Pancreas (tissue), 10 donors: ENCODE measurements around the gene ARL15. TPM values are rescaled to one million over a fixed set of nuclear protein-coding genes. Genes with fewer than 3 reads are reported as not detected.
A peak's percentile ranks its signal among the peaks of the same experiment; 100 is the strongest.

Source experiments
- ATAC-seq, 4 donors: fragments of 200-7000 bp; cut with Tn5 transposase; one replicate each; pipeline versions ENCODE4 v1.8.0 to v1.9.1; 2020; ENCODE audit warnings: mild to moderate bottlenecking in 4 of 4, moderate library complexity in 4 of 4
- DNase-seq, 6 donors: peaks; one replicate each; pipeline ENCODE4 v3.0.0-alpha.2; 2020
- FAIRE-seq: peaks from 2 replicates; lab custom pipeline; 2012; peaks lifted over from hg19 to GRCh38; lab: Jason Lieb, UNC
- H3K27ac ChIP-seq, 4 donors: fragments of 200-600 bp; sonication (generic); 1 replicate in 3 of 4; 2 replicates in 1 of 4; pipeline versions ENCODE4 v1.5.0 to v1.8.0; 2020
- H3K27me3 ChIP-seq, 4 donors: fragments of 200-600 bp; one replicate each; pipeline ENCODE4 v1.8.0; 2021
- H3K36me3 ChIP-seq, 3 donors: fragments of 200-600 bp; sonication (generic) in 1 of 3; one replicate each; pipeline versions ENCODE4 v1.5.0 to v1.8.0; 2020 to 2021
- H3K4me1 ChIP-seq, 3 donors: fragments of 200-600 bp; one replicate each; pipeline ENCODE4 v1.8.0; 2021
- H3K4me3 ChIP-seq, 4 donors: fragments of 200-600 bp; sonication (generic) in 2 of 4; one replicate each; pipeline versions ENCODE4 v1.5.0 to v1.8.0; 2020 to 2021
- H3K9me3 ChIP-seq, 4 donors: fragments of 200-600 bp; one replicate each; pipeline ENCODE4 v1.8.0; 2021
- CTCF ChIP-seq, 4 donors: fragments of 200-600 bp; sonication (generic) in 3 of 4; IDR thresholded peaks; one replicate each; pipeline versions ENCODE4 v1.5.0 to v1.8.0; 2021; ENCODE audit warnings: antibody characterized with exemption in 4 of 4
- WGBS, 2 donors: extraction: QIAGEN DNeasy Blood & Tissue Kit; methylation state at CpG; one replicate each; pipeline ENCODE4 v1.1.7; 2013; 5-methylcytosine and 5-hydroxymethylcytosine counted together
- intact Hi-C, 3 donors: fragments of 100-400 bp; cut with DNase I; formaldehyde crosslinking; loops; one replicate each; pipeline versions ENCODE4 v1.11.1 to v1.14.2; 2022
- polyA plus RNA-seq, 2 donors: library from polyadenylated mRNA; stranded (reverse); fragments of 200-250 nt; gene quantifications; one replicate each; pipeline ENCODE4 v1.2.3, GENCODE V29; 2013
- total RNA-seq, 6 donors: library from RNA; stranded (reverse); fragmentation: NEBNext Ultra II Directional in 4 of 6; extraction: Animal tissue kit (Norgen Biotek cat#: 25700) in 4 of 6; gene quantifications; one replicate each; pipeline versions ENCODE4 v1.2.1 to v1.2.4, GENCODE V29; 2021 to 2023
- donor health status: healthy with polysubstance abuse.
- donor health status: DM: no; HTN: no; CAD: no; lungs with moderate emphysema.
- donor health status: DM: no; HTN: no; CAD: no.
- donor health status: control.
- donor health status: control.
- donor health status: Bipolar disorder and iron deficiency.
- donor health status: DM: yes; HTN: yes; CAD: no.
- donor health status: DM: no; HTN: no; CAD: no.
- donor health status: DM: no; HTN: no; CAD: no.
- donor health status: DM: yes; HTN: yes; CAD: no.

Gene ARL15
- total and polyA plus RNA-seq, 8 donors, result 3.9 to 14.0 (median 6.7) TPM

- Histone ChIP-seq H3K9me3 (no peaks in the 10 kb centered on the region), H3K36me3 (no peaks in the 10 kb centered on the region), H3K27ac (no peak overlapping the region), H3K27me3 (no peaks in the 10 kb centered on the region), H3K4me1 (no peaks in the 10 kb centered on the region), H3K4me3 (no peak overlapping the region)
- TF ChIP-seq CTCF (IDR thresholded peaks at IDR 0.05), result no peak
- intact Hi-C loops, result no loop called here
- 71 to 75% methylated on average over 6 of the region's 6 CpGs for WGBS, 2 donors
- FAIRE-seq, result no peak
- no peak for DNase-seq
- ATAC-seq, result peak in 1 of 4 donors; percentile 25
Measured at GRCh38 chr5:54148067-54148845, 162.1 kb downstream of the ARL15 start.

- 65 to 69% methylated on average over 1 of the region's 1 CpG for whole genome bisulfite sequencing, 2 donors
- no peak for TF ChIP-seq CTCF (IDR thresholded peaks at IDR 0.05)
Measured at GRCh38 chr5:54146916-54147315, 163.5 kb downstream of the ARL15 start.

GRCh38 chr5:54146390-54146789 lies 164.0 kb downstream of the ARL15 start:
- no peaks in the 10 kb centered on the region for H3K36me3 ChIP-seq
- H3K27me3 ChIP-seq, result no peaks in the 10 kb centered on the region
- no peak for ATAC-seq
- TF ChIP-seq CTCF (IDR thresholded peaks at IDR 0.05), result no peak
- no peak for FAIRE-seq
- 75 to 81% methylated on average over 3 of the region's 3 CpGs for WGBS, 2 donors
- H3K4me3 ChIP-seq, result no peak overlapping the region
- intact Hi-C loops, result no loop called here
- no peaks in the 10 kb centered on the region for H3K4me1 ChIP-seq
- no peak for DNase-seq
- H3K9me3 ChIP-seq, result no peaks in the 10 kb centered on the region
- H3K27ac ChIP-seq, result no peak overlapping the region

More at GRCh38 chr5:54146916-54147315, 163.5 kb downstream of the ARL15 start:
- FAIRE-seq (no peak), DNase-seq (no peak), ATAC-seq (no peak)
- Histone ChIP-seq H3K36me3 (no peaks in the 10 kb centered on the region), H3K27ac (no peak overlapping the region), H3K4me1 (no peaks in the 10 kb centered on the region), H3K4me3 (no peak overlapping the region), H3K27me3 (no peaks in the 10 kb centered on the region), H3K9me3 (no peaks in the 10 kb centered on the region)
- intact Hi-C loops, result no loop called here

DNA sequence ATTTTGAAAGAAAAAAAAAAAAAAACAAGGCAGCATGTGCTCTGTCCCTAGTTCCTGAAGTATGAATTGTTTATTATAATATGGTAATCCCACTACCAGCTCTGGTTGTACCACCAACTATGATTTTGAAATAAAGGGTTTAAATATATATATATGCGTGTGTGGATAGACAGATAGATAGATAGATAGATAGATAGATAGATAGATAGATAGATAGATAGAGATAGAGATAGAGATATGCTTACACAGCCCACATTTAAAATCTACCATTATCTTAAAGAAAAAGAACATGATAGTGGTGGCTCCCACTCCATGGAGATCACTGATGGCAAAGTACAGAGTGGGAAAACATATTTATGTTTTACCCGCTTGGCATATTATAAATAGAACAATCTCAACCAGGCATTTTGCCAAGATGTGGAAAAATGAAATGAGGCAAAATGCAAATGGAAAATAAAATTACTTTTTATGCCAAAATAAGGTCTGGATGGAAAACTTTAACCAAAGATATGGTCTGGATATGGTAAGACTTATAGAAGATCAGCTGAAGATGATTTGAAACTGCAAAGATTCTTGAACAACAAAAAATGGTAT lies 170.0 kb downstream of the ARL15 start:
- H3K4me1 ChIP-seq, result no peaks in the 10 kb centered on the region
- ATAC-seq (no peak), DNase-seq (no peak), FAIRE-seq (no peak)
- no peak for TF ChIP-seq CTCF (IDR thresholded peaks at IDR 0.05)
- WGBS, 2 donors, result 87 to 89% methylated on average over 2 of the region's 2 CpGs
- no peaks in the 10 kb centered on the region for H3K27me3 ChIP-seq
- H3K36me3 ChIP-seq, result no peaks in the 10 kb centered on the region
- H3K9me3 ChIP-seq, result no peaks in the 10 kb centered on the region
- intact Hi-C loops, result no loop called here
- no peak overlapping the region for H3K4me3 ChIP-seq
- no peak overlapping the region for H3K27ac ChIP-seq
